Measurements from ENCODE around the gene CACNA2D4.

The CACNA2D4 gene

GRCh38 chr12:1890810-1891209 is 27.6 kb downstream of the CACNA2D4 start:
- Histone ChIP-seq H3K9me2 (replicated peaks; ENCODE audit: insufficient read depth, low read length) (no peaks in the 10 kb centered on the region), H3K4me2 (ENCODE audit: low read depth, low read length) (no peak overlapping the region), H3K4me1 (ENCODE audit: low read length) (no peaks in the 10 kb centered on the region), H3K36me3 (replicated peaks; ENCODE audit: insufficient read depth, low read length) (no peaks in the 10 kb centered on the region), H2AFZ (ENCODE audit: low read length) (no peak overlapping the region), H3K79me2 (ENCODE audit: low read length) (no peaks in the 10 kb centered on the region), H3K9me3 (replicated peaks; ENCODE audit: insufficient read depth, low read length) (no peaks in the 10 kb centered on the region), H3K9ac (ENCODE audit: low read length) (no peak overlapping the region), H4K20me1 (ENCODE audit: insufficient read depth, low read length) (no peaks in the 10 kb centered on the region), H3F3A (ENCODE audit: insufficient read depth, low read length) (no peaks in the 10 kb centered on the region), H3K27ac (ENCODE audit: low read length) (no peak overlapping the region), H3K4me3 (ENCODE audit: low read length) (no peak overlapping the region), H3K27me3 (replicated peaks; ENCODE audit: insufficient read depth, low read length) (no peaks in the 10 kb centered on the region)
- DNase-seq = no peak
- TF ChIP-seq EZH2phosphoT487 (IDR thresholded peaks at IDR 0.05; ENCODE audit: low read length) = no peak
- TF ChIP-seq CTCF (IDR thresholded peaks at IDR 0.05; ENCODE audit: low read length) = no peak
- no peak for TF ChIP-seq EZH2 (optimal IDR thresholded peaks at IDR 0.05; ENCODE audit: low read depth, low read length)

GRCh38 chr12:1890119-1890703 is 28.2 kb downstream of the CACNA2D4 start:
- Histone ChIP-seq H4K20me1 (ENCODE audit: insufficient read depth, low read length) (no peaks in the 10 kb centered on the region), H3K9me2 (replicated peaks; ENCODE audit: insufficient read depth, low read length) (no peaks in the 10 kb centered on the region), H3K4me3 (ENCODE audit: low read length) (no peak overlapping the region), H2AFZ (ENCODE audit: low read length) (no peak overlapping the region), H3K36me3 (replicated peaks; ENCODE audit: insufficient read depth, low read length) (no peaks in the 10 kb centered on the region), H3K9ac (ENCODE audit: low read length) (no peak overlapping the region), H3F3A (ENCODE audit: insufficient read depth, low read length) (no peaks in the 10 kb centered on the region), H3K27me3 (replicated peaks; ENCODE audit: insufficient read depth, low read length) (no peaks in the 10 kb centered on the region), H3K9me3 (replicated peaks; ENCODE audit: insufficient read depth, low read length) (no peaks in the 10 kb centered on the region), H3K27ac (ENCODE audit: low read length) (no peak overlapping the region), H3K79me2 (ENCODE audit: low read length) (no peaks in the 10 kb centered on the region), H3K4me2 (ENCODE audit: low read depth, low read length) (no peak overlapping the region), H3K4me1 (ENCODE audit: low read length) (no peaks in the 10 kb centered on the region)
- TF ChIP-seq EZH2 (optimal IDR thresholded peaks at IDR 0.05; ENCODE audit: low read depth, low read length) = no peak
- no peak for TF ChIP-seq EZH2phosphoT487 (IDR thresholded peaks at IDR 0.05; ENCODE audit: low read length)
- TF ChIP-seq CTCF (IDR thresholded peaks at IDR 0.05; ENCODE audit: low read length) = no peak
- DNase-seq = no peak

GRCh38 chr12:1888923-1889322 is 29.5 kb downstream of the CACNA2D4 start:
- H3K27me3 ChIP-seq (replicated peaks; ENCODE audit: insufficient read depth, low read length) = no peaks in the 10 kb centered on the region; the same call in 1 of the 2 replicates
- H3K9ac ChIP-seq (ENCODE audit: low read length) = no peak overlapping the region
- no peak for DNase-seq
- no peaks in the 10 kb centered on the region for H3K9me2 ChIP-seq (replicated peaks; ENCODE audit: insufficient read depth, low read length)
- no peaks in the 10 kb centered on the region for H3F3A ChIP-seq (ENCODE audit: insufficient read depth, low read length)
- TF ChIP-seq EZH2 (optimal IDR thresholded peaks at IDR 0.05; ENCODE audit: low read depth, low read length) = no peak
- no peak for TF ChIP-seq CTCF (IDR thresholded peaks at IDR 0.05; ENCODE audit: low read length)
- no peak for TF ChIP-seq EZH2phosphoT487 (IDR thresholded peaks at IDR 0.05; ENCODE audit: low read length)
- H3K4me3 ChIP-seq (ENCODE audit: low read length) = no peak overlapping the region
- H3K27ac ChIP-seq (ENCODE audit: low read length) = no peak overlapping the region
- no peaks in the 10 kb centered on the region for H4K20me1 ChIP-seq (ENCODE audit: insufficient read depth, low read length)
- H3K4me2 ChIP-seq (ENCODE audit: low read depth, low read length) = no peak overlapping the region
- H3K79me2 ChIP-seq (ENCODE audit: low read length) = no peaks in the 10 kb centered on the region
- no peak overlapping the region for H2AFZ ChIP-seq (ENCODE audit: low read length)
- H3K4me1 ChIP-seq (ENCODE audit: low read length) = no peaks in the 10 kb centered on the region
- H3K9me3 ChIP-seq (replicated peaks; ENCODE audit: insufficient read depth, low read length) = no peaks in the 10 kb centered on the region
- H3K36me3 ChIP-seq (replicated peaks; ENCODE audit: insufficient read depth, low read length) = no peaks in the 10 kb centered on the region
